PC-3 (cell line): ENCODE measurements around the gene AGAP3. TPM values are rescaled to one million over a fixed set of nuclear protein-coding genes. Genes with fewer than 3 reads are reported as not detected.

Source experiments
- ATAC-seq: fragments of 200-7000 bp; cut with Tn5 transposase; 2 replicates; pipeline ENCODE4 v1.9.1; 2020; ENCODE audit warnings: mild to moderate bottlenecking, moderate library complexity
- BruUV-seq: library from RNA; stranded (reverse); fragments of 400-500 nt; replicated peaks from 2 replicates; lab custom pipeline; 2021; lab: Mats Ljungman, UMichigan
- CTCF ChIA-PET: fragments of 300-600 bp; sonication (Branson Sonifier 250); formaldehyde crosslinking; loops from one replicate; lab custom pipeline; 2022; ENCODE audit warnings: antibody characterized with exemption; lab: Charles Lee
- POLR2A ChIA-PET: fragments of 300-600 bp; sonication (Branson Sonifier 250); formaldehyde crosslinking; loops from one replicate; lab custom pipeline; 2022; ENCODE audit warnings: antibody characterized with exemption; ENCODE audit not compliant: unreplicated experiment; lab: Charles Lee
- DNase-seq: peaks from one replicate; pipeline ENCODE4 v3.0.0-alpha.2; 2015
- H2AFZ ChIP-seq: fragments of 300-600 bp; sonication (generic); 2 replicates; pipeline ENCODE4 v1.6.0; 2016; ENCODE audit warnings: antibody characterized with exemption, low read length
- H3F3A ChIP-seq: fragments of 300-600 bp; sonication (generic); one replicate; pipeline ENCODE4 v1.6.0; 2017; ENCODE audit warnings: antibody characterized with exemption, low read length, control low read depth, mild to moderate bottlenecking; ENCODE audit not compliant: unreplicated experiment
- H3K27ac ChIP-seq: fragments of 300-600 bp; sonication (generic); 2 replicates; pipeline ENCODE4 v1.5.1; 2016; ENCODE audit warnings: mild to moderate bottlenecking, low read length
- H3K27me3 ChIP-seq: fragments of 300-600 bp; sonication (generic); 2 replicates; pipeline ENCODE4 v1.6.1; 2016; ENCODE audit warnings: low read length, mixed read lengths
- H3K36me3 ChIP-seq: fragments of 300-600 bp; sonication (generic); 2 replicates; pipeline ENCODE4 v1.6.1; 2016; ENCODE audit warnings: low read depth, mixed run types, low read length, mixed read lengths
- H3K4me1 ChIP-seq: fragments of 300-600 bp; sonication (generic); 2 replicates; pipeline ENCODE4 v1.5.1; 2016; ENCODE audit warnings: low read length; ENCODE audit not compliant: insufficient read depth
- H3K4me2 ChIP-seq: fragments of 300-600 bp; sonication (generic); 2 replicates; pipeline ENCODE4 v1.6.0; 2016; ENCODE audit warnings: low read length
- H3K4me3 ChIP-seq: fragments of 300-600 bp; sonication (generic); 2 replicates; pipeline ENCODE4 v1.5.1; 2016; ENCODE audit warnings: mild to moderate bottlenecking, low read length, mixed read lengths
- H3K79me2 ChIP-seq: fragments of 300-600 bp; sonication (generic); 2 replicates; pipeline ENCODE4 v1.6.1; 2017; ENCODE audit warnings: low read length, mixed read lengths
- H3K9ac ChIP-seq: fragments of 300-600 bp; sonication (generic); 2 replicates; pipeline ENCODE4 v1.6.0; 2016; ENCODE audit warnings: mild to moderate bottlenecking, low read length
- H3K9me2 ChIP-seq: fragments of 300-600 bp; sonication (generic); replicated peaks from 2 replicates; pipeline ENCODE4 v1.6.1; 2016; ENCODE audit warnings: mixed run types, low read length, mixed read lengths
- H3K9me3 ChIP-seq: fragments of 300-600 bp; sonication (generic); 2 replicates; pipeline ENCODE4 v1.6.1; 2016; ENCODE audit warnings: low read length, mixed read lengths
- H4K20me1 ChIP-seq: fragments of 300-600 bp; sonication (generic); 2 replicates; pipeline ENCODE4 v1.6.1; 2016; ENCODE audit warnings: low read length, mixed read lengths
- CTCF ChIP-seq: fragments of 300-600 bp; sonication (generic); conservative IDR thresholded peaks from 2 replicates; pipeline ENCODE4 v1.5.1; 2017; ENCODE audit warnings: antibody characterized with exemption, low read depth, mild to moderate bottlenecking, low read length
- EZH2 ChIP-seq: fragments of 300-600 bp; sonication (generic); IDR thresholded peaks from one replicate; pipeline ENCODE4 v1.6.1; 2017; ENCODE audit warnings: antibody characterized with exemption, mild to moderate bottlenecking, low read length; ENCODE audit not compliant: unreplicated experiment
- EZH2phosphoT487 ChIP-seq: fragments of 300-600 bp; sonication (generic); IDR thresholded peaks from 2 replicates; pipeline ENCODE4 v1.6.1; 2018; ENCODE audit warnings: mild to moderate bottlenecking, antibody characterized with exemption, low read length, borderline replicate concordance
- intact Hi-C: fragments of 100-400 bp; cut with micrococcal nuclease; formaldehyde crosslinking; loops from 2 replicates; pipeline ENCODE4 v1.9.0; 2023
- total RNA-seq: library from RNA; depleted of rRNA; stranded (reverse); fragments of >200 nt; gene quantifications from 2 replicates; pipeline ENCODE4 v1.2.3, GENCODE V29; 2014

Gene AGAP3
- total RNA-seq, 1 experiment from 2014 or later = 53.5 TPM

GRCh38 chr7:151107882-151108281 lies 21.6 kb downstream of the AGAP3 start:
- no peaks in the 10 kb centered on the region for H3K27me3 ChIP-seq
- H3K4me2 ChIP-seq = no peak overlapping the region
- TF ChIP-seq CTCF = no peak
- no peak for TF ChIP-seq EZH2phosphoT487
- TF ChIP-seq EZH2 = no peak
- no peaks in the 10 kb centered on the region for H3K9me2 ChIP-seq
- no peak overlapping the region for H3K27ac ChIP-seq
- H3F3A ChIP-seq = no peaks in the 10 kb centered on the region
- no peak overlapping the region for H2AFZ ChIP-seq
- peaks cover 2% of the 10 kb centered on the region for H3K4me1 ChIP-seq
- H3K9me3 ChIP-seq = no peaks in the 10 kb centered on the region
- H3K9ac ChIP-seq = no peak overlapping the region
- ChIA-PET POLR2A (no interaction called here), CTCF (no interaction called here)
- H3K4me3 ChIP-seq = no peak overlapping the region
- no peak for DNase-seq
- BruUV-seq = no TSS peak
- no peak for ATAC-seq
- intact Hi-C loops = no loop called here
- no peaks in the 10 kb centered on the region for H3K36me3 ChIP-seq
- H3K79me2 ChIP-seq = peaks cover 38% of the 10 kb centered on the region
- peaks cover 5% of the 10 kb centered on the region; the same call in 1 of the 2 replicates for H4K20me1 ChIP-seq

GRCh38 chr7:151109094-151110048 lies 23.1 kb downstream of the AGAP3 start:
- no peak overlapping the region for H2AFZ ChIP-seq
- peaks cover 16% of the 10 kb centered on the region for H3K4me1 ChIP-seq
- TF ChIP-seq EZH2 (no peak), CTCF (no peak), EZH2phosphoT487 (no peak)
- H3K9me3 ChIP-seq = no peaks in the 10 kb centered on the region
- peaks cover 7% of the 10 kb centered on the region for H3F3A ChIP-seq
- no peak overlapping the region for H3K4me2 ChIP-seq
- CTCF ChIA-PET = interaction anchor here (0.6 kb wide), 2 partner anchors 32 to 38 kb away, joined by 3 to 6 read pairs; no protein-coding TSS in a partner anchor
- H3K79me2 ChIP-seq = peaks cover 29% of the 10 kb centered on the region
- intact Hi-C loops = loop anchor here (5.0 to 10.0 kb wide), 3 partner anchors 32 to 212 kb away; partner anchors contain the start of gene KCNH2
- no peak overlapping the region for H3K4me3 ChIP-seq
- H3K9me2 ChIP-seq = no peaks in the 10 kb centered on the region
- POLR2A ChIA-PET = no interaction called here
- no peak overlapping the region for H3K27ac ChIP-seq
- no peaks in the 10 kb centered on the region for H3K36me3 ChIP-seq
- BruUV-seq = no TSS peak
- peaks cover 11% of the 10 kb centered on the region; the same call in 1 of the 2 replicates for H4K20me1 ChIP-seq
- ATAC-seq = no peak
- no peak for DNase-seq
- H3K27me3 ChIP-seq = no peaks in the 10 kb centered on the region
- H3K9ac ChIP-seq = no peak overlapping the region
